ENCODE data around the gene ABO.

GRCh38 chr9:133290751-133291302 is 15.8 kb upstream of the ABO start:
- no peak for TF ChIP-seq TAF1 (IDR thresholded peaks at IDR 0.05; ENCODE audit: borderline replicate concordance, insufficient read depth, low read length)
- no peak for TF ChIP-seq POLR2AphosphoS5 (IDR thresholded peaks at IDR 0.05; ENCODE audit: low read depth, low read length)
- TF ChIP-seq REST (IDR thresholded peaks at IDR 0.05; ENCODE audit: insufficient read depth in 1 of 2, low read depth in 2 of 2, low read length in 2 of 2), result no peak
- no peak for TF ChIP-seq FOXP2 (optimal IDR thresholded peaks at IDR 0.05; ENCODE audit: borderline replicate concordance, extremely low read depth, extremely low read length, insufficient read depth)
- no peak for TF ChIP-seq SIN3A (IDR thresholded peaks at IDR 0.05; ENCODE audit: borderline replicate concordance, insufficient read depth, low read length)
